OCI-LY3 (cell line): Measurements from ENCODE around the gene MAP1B.

Source experiments
- CTCF ChIP-seq: fragments of 200-600, 300-600 bp; sonication (generic); IDR thresholded peaks from 2 replicates; pipeline ENCODE4 v1.5.1; 2014; ENCODE audit warnings: antibody characterized with exemption, low read length, low read depth
- EZH2phosphoT487 ChIP-seq: fragments of 200-600 bp; shearing (Covaris generic); IDR thresholded peaks from 2 replicates; pipeline ENCODE4 v1.6.1; 2018; ENCODE audit warnings: antibody characterized with exemption, mixed run types, low read depth

GRCh38 chr5:72205431-72206009 lies 98.2 kb downstream of the MAP1B start:
- TF ChIP-seq CTCF (no peak), EZH2phosphoT487 (no peak)
